Fibroblast of pulmonary artery (primary cell): ENCODE results near the gene KRTAP5-3.

Source experiments
- DNase-seq: peaks from one replicate; pipeline ENCODE4 v3.0.0-alpha.2; 2010; ENCODE audit warnings: low read depth
- H3K4me3 ChIP-seq: replicated peaks from 2 replicates; pipeline ENCODE4 v1.5.1; 2011; ENCODE audit warnings: low read depth, mild to moderate bottlenecking, control low read depth, low read length, moderate library complexity
- TF ChIP-seq, protein P1 (sequence below): IDR thresholded peaks from 2 replicates; pipeline ENCODE4 v1.5.1; 2011; ENCODE audit warnings: mild to moderate bottlenecking, control low read depth, low read length, inconsistent platforms; ENCODE audit errors: missing control alignments

The KRTAP5-3 gene, protein sequence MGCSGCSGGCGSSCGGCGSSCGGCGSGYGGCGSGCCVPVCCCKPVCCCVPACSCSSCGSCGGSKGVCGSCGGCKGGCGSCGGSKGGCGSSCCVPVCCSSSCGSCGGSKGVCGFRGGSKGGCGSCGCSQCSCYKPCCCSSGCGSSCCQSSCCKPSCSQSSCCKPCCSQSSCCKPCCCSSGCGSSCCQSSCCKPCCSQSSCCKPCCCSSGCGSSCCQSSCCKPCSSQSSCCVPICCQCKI

DNA sequence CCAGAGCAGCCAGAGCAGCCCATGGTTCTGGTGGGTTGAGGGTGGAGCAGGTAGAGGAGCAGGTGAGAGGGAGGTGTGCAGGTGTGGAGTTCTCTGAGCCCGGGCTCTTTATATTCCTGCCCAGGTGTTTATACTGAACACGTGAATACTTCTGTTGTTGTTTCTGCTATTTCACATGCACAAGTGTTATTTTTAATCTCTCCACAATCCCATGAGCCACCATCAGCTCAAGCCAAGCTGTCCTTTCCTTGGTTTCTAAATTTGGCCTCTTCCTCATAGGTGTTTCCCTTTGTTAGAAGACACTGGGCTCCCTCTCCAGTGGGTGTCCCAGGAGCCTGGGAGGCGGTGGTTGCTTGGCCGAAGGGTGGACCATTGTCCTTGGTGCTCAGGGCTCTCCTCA lies at the start of gene KRTAP5-3:
TSS of gene KRTAP5-3 (minus strand) at position 101 of the 400 bp plus-strand sequence. CDS start at position 23, 78 bp downstream.
- TF ChIP-seq, protein P1, sequence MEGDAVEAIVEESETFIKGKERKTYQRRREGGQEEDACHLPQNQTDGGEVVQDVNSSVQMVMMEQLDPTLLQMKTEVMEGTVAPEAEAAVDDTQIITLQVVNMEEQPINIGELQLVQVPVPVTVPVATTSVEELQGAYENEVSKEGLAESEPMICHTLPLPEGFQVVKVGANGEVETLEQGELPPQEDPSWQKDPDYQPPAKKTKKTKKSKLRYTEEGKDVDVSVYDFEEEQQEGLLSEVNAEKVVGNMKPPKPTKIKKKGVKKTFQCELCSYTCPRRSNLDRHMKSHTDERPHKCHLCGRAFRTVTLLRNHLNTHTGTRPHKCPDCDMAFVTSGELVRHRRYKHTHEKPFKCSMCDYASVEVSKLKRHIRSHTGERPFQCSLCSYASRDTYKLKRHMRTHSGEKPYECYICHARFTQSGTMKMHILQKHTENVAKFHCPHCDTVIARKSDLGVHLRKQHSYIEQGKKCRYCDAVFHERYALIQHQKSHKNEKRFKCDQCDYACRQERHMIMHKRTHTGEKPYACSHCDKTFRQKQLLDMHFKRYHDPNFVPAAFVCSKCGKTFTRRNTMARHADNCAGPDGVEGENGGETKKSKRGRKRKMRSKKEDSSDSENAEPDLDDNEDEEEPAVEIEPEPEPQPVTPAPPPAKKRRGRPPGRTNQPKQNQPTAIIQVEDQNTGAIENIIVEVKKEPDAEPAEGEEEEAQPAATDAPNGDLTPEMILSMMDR: no peak
- DNase-seq: no peak

DNA sequence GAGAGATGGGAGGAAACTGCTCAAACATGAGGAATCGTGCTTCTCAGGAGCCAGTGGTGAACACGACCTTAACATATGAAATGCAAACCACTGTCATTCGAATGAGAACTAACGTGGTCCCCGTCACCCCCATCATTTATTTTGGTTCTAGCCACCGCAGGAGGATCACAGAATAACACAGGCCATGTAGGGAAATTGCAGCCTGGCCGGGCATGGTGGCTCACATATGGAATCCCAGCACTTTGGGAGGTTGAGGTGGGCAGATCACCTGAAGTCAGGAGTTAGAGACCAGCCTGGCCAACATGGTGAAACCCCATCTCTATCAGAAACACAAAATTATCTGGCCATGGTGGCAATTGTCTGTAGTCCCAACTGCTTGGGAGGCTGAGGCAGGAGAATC lies 48.4 kb upstream of the KRTAP5-3 start:
- no peak for DNase-seq
- TF ChIP-seq, protein P1: no peak
- no peak overlapping the region for H3K4me3 ChIP-seq

More for the DNA sequence above, at the start of gene KRTAP5-3:
- H3K4me3 ChIP-seq: no peak within 1 kb of the TSS

DNA sequence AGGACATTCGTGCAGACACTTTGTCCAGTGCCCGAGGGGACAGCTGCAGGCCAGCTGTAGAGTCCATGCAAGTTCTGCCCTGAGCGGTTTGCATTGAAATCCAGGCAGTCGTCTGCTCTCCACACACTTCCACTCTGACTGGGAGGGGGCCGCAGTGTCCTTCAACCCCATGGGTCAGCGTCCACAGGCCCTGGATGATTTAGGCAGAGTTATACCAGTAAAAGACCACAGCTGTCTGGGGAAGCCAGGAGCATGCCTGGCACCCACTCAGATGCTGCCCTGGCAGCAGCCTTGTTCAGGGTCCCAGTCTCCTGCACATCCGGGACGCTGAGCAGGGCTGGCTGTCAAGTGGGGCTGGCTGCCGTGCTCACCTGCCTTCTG lies 47.8 kb upstream of the KRTAP5-3 start:
- no peak for DNase-seq
- no peak overlapping the region for H3K4me3 ChIP-seq
- TF ChIP-seq, protein P1: no peak

DNA sequence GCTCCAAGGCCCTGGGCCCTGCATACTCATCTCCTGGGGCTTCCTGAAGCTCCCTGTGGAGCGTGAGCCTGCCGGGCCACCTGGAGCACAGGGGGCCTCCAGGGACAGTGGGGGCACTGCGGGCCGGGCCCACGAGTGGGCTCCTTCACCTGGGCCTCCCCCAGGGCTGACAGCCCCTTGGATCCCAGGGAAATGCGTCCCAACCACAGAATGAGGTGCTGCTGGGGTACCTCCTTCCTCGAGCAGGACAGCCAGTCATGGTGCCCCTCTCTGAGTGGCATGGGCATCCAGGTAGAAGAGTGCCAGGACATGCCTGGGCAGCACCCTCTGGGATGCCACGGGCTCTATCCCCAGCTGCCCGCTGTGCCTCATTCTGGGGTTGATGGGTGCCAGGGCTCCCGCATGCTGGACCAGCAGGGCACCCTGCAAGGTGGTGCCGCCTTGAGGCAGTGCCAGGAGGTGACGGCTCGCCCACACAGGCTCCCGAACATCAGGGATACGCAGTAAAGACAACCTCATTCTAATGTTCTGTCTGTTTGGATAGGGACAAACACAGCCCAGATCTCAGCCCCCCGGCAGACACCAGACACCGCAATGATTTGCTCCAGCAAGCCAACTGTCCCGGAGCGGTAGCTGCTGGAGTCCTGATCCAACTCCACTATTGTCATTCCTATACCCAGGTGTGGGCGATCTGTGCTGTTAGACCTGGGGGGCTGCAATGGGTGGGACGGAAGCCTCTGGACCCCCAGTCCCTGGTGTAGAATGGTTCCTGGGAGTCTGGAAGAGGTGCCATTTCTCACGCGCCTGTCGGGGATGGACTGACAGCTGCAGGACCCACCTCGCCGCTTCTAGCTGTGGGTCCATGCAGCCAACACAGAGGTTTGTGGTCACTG lies 47.2 kb upstream of the KRTAP5-3 start:
- H3K4me3 ChIP-seq: no peak overlapping the region
- TF ChIP-seq, protein P1: no peak
- DNase-seq: no peak

DNA sequence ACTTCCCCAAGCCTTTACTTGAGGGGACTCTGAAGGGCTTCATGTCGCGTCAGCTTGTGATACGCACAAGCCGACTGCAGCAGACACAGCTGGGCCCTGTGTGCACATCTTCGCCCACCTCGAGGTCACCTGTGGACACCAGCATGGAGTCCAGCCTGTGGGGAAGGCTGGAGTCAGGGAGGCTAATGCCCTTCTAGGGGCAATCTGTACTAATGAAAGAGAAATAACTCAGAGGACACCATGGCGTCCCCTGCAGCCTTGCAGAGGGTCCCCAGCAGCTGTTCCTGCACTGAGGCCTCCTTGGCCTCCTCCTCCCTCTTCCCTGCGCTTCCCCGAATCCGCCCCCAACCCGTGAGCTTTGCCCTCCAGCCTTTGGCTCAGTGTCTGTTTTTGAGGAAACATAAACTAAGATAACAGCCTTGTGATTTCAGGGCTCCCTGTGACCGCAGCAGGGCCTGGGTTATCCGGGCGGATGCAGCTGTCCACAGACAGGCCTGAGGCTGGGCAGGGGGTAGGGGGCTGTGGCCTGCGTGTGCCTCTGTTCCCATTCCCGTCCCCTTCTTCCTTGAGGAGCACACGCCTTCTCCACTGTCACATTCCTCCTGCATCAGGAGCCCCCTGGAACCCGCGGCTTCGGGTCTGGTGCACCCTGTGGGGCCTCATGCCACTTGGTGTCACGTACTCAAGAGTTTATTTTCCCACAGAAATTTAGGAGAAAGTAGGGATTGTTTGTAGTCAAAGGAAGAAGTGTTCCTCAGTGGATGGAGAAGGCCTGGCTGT lies 46.3 kb upstream of the KRTAP5-3 start:
- no peak for DNase-seq
- TF ChIP-seq, protein P1: no peak
- no peak overlapping the region for H3K4me3 ChIP-seq

DNA sequence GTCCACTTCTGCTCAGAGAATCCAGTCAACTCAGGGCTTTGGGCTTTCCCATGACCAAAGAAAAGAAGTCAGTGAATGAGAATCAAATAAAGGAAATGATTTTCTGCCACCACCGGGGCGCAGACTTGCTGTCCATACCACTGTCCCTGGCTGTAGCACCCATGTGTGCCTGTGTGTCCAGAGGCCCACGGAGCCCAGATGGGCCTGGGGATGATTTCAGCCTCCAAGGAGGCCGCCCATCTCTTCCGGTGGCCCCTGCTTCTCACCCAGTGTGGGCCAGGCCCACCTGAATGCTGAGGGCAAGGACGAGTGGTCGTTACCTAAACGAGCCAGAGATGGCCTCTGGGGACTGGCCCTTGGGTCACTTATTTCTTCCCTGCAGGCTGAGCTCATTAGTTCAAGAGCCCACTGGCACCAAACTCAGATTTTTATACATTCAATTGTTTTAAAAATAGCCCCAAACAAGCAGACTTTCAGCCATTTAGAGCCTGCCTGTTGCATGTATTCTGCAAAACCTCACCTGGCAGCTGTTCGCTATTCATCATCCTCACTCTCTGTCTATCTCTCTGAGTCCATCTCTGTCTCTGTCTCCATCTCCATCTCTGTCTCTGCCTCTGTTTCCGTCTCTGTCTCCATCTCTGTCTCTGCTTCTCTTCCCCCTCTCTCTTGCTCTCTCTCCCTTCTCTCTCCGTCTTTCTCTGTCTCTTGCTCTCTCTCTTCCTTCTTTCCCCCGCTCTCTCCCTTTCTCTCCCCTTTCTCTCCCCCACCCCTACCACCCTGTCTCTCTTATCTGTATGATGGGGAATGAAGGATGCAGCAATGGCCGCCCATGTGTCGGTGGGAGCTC lies 45.5 kb upstream of the KRTAP5-3 start:
- DNase-seq: no peak
- TF ChIP-seq, protein P1: no peak
- H3K4me3 ChIP-seq: no peak overlapping the region
